Epithelial cell of proximal tubule (primary cell): Measurements from ENCODE around the gene ZFR. TPM values are rescaled to one million over a fixed set of nuclear protein-coding genes. Genes with fewer than 3 reads are reported as not detected.
"Not testable (repeated sequence)": the region's sequence is repeated elsewhere in the genome, so short reads cannot be mapped to it uniquely, and the experiment has no call there.

Experiments used
- DNase-seq: peaks from one replicate; pipeline ENCODE4 v3.0.0-alpha.2; 2011; ENCODE audit warnings: low read depth
- H3K4me3 ChIP-seq: 2 replicates; pipeline ENCODE4 v1.5.1; 2011; ENCODE audit warnings: low read depth, mild to moderate bottlenecking, low read length
- total RNA-seq: library from RNA; depleted of rRNA; stranded (reverse); fragments of >200 nt; gene quantifications from 2 replicates; pipeline ENCODE4 v1.2.3, GENCODE V29; 2015
- TF ChIP-seq, protein P1 (sequence below): conservative IDR thresholded peaks from 2 replicates; pipeline ENCODE4 v1.5.1; 2012; ENCODE audit warnings: low read depth, mild to moderate bottlenecking, low read length

The ZFR gene
- total RNA-seq, 1 donor from 2014 or later, result 38.6 TPM

DNA sequence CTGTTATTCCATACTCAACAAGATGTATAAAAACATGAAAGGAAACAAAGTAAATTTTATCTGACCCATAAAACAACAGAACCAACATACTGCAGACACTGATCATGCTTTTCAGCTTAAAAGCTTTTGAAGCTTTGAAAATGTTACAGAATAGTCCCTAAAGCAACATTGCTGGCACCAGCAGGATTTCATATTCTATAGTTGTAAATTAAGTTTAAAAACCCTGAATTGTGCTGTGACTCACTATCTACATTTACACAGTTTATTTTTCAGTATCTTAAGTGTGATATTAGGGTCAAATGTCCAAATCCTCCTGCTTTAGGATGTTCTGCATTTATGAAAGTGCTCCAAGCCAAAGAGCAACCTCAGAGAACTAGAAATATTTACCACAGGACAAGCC is 59.9 kb downstream of the ZFR start:
- DNase-seq, result no peak
- TF ChIP-seq, protein P1, sequence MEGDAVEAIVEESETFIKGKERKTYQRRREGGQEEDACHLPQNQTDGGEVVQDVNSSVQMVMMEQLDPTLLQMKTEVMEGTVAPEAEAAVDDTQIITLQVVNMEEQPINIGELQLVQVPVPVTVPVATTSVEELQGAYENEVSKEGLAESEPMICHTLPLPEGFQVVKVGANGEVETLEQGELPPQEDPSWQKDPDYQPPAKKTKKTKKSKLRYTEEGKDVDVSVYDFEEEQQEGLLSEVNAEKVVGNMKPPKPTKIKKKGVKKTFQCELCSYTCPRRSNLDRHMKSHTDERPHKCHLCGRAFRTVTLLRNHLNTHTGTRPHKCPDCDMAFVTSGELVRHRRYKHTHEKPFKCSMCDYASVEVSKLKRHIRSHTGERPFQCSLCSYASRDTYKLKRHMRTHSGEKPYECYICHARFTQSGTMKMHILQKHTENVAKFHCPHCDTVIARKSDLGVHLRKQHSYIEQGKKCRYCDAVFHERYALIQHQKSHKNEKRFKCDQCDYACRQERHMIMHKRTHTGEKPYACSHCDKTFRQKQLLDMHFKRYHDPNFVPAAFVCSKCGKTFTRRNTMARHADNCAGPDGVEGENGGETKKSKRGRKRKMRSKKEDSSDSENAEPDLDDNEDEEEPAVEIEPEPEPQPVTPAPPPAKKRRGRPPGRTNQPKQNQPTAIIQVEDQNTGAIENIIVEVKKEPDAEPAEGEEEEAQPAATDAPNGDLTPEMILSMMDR, result no peak
- H3K4me3 ChIP-seq, result no peak overlapping the region

DNA sequence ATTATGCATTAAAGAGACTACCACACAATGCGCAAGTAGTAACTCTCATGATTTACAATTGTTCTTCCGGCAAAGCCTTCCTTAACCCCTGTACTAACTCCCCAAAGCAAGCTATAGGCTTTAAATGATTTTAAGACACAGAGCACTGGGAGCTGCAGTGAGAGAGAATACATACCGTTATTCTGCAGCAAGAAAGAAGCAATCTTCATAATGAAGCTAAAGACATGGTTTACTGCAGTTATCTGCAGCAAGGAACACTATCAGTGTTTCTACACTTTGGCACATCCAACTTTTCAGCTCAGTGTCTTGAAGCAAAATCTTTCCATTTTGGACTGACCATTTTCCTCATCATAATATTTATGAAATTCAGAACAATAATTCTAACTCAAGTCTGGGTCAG is 61.0 kb downstream of the ZFR start:
- no peak for DNase-seq
- no peak overlapping the region for H3K4me3 ChIP-seq
- TF ChIP-seq, protein P1, result no peak

DNA sequence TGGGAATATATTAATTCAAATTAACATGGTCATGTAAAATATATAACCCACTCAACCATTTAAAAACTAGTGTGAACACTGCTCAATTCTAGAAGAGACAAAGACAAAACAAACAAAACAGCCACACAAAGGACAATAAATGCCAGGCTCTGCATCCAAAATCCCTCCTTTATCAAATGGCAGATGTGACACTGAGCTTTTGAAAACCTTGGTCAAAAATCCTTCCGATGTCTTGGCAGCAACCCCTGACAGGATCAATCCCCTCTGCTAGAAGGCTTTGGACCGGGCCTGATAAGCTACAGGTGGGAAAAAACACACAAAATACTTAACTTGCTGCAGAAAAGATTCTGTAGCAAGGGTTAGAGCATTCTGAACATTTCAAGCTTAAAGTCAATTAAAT is 61.5 kb downstream of the ZFR start:
- no peak for DNase-seq
- no peak overlapping the region for H3K4me3 ChIP-seq
- TF ChIP-seq, protein P1, result no peak

DNA sequence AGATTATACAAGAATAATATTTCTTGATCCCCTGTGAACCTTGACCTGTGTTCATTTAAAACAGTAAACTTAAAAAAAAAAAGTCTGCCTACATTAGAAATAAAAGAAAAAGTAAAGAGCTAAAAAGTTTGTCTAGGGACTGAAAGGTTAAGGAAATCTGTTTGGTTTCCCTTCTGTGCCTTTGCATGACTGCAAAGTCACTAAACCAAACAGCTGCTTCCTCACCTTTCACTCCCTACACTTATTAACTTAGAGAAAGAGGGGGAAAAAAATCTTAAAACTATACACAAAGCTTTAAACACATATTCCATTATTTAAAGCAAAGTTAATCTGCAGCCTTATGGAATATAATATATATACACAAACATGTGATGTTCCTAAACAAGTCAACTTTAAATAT is 65.1 kb downstream of the ZFR start:
- no peak overlapping the region for H3K4me3 ChIP-seq
- DNase-seq, result no peak
- TF ChIP-seq, protein P1, result no peak

DNA sequence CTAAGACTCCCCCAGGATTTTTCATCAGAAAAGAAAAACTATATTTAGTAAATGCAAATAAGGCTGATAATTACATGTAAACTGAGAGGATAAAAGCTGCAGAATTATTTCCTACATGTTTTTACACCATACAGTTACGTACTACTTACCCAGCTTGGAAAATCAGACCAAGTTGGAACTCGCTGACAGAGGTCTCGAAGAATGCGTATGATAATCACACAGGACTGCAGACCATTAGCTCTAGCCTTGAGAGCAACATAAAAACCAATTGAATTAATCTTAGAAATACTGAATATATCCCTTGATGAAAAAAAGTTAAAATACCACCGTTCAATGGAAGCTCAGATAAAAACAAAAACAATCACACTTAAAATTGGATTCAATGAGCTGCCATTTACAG is 65.6 kb downstream of the ZFR start:
- no peak for DNase-seq
- TF ChIP-seq, protein P1, result no peak
- no peak overlapping the region for H3K4me3 ChIP-seq

DNA sequence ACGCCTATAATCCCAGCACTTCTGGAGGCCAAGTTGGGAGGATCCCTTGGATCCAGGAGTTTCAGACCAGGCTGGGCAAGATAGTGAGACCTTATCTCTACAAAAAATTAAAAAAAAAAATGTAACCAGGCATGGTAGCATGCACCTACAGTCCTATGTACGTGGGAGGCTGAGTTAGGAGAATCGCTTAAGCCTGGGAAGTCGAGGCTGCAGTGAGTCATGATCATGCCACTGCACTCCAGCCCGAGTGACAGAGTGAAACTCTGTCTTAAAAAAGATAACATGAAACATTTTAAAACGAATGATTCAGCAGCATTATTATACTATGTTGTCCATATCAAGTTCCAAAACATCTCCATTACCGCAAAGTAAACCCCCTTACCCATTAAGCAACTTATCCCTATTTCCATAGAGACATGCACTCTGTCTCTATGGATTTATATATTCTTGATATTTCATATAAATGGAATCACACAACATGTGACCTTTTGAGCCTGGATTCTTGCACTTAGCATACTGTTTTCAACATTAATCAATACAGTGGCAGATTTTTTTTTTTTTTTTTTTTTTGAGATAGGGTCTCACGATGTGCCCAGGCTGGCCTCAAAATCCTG is 74.9 kb downstream of the ZFR start:
- TF ChIP-seq, protein P1, result no peak

DNA sequence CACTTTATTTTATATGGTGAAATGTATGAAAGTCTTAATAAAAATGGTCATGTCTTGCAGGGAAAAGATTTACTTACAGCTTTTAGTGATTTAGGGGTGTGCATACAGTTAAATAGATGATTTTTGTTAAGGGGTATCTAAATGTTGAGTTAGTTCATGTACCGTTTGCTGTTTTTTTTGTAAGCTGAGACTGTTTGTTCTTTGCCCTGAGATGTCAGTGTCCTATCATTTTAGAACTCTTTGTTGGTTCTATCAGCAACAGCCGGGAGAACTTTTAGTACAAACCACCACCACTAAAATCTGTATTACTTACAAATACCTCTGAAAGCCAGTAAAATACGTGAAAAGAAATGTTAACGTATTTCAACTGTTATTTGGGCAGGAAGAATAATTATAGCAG is 75.5 kb downstream of the ZFR start:
- TF ChIP-seq, protein P1, result no peak
- no peak overlapping the region for H3K4me3 ChIP-seq
- no peak for DNase-seq

More for the DNA sequence above, 74.9 kb downstream of the ZFR start:
- no peak for DNase-seq
- H3K4me3 ChIP-seq, result no peak overlapping the region

DNA sequence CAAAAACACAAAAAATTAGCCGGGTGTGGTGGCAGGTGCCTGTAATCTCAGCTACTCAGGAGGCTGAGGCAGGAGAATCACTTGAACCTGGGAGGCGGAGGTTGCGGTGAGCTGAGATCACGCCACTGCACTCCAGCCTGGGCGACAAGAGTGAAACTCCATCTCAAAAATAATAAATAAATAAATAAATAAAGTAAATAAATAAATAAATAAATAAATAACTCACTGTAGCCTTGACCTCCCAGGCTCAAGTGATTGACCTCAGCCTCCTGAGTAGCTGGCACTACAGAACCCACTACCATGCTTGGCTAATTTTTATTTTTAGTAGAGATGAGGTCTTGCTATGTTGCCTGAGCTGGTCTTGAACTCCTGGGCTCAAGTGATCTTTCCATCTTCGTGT is 77.3 kb downstream of the ZFR start:
- not testable (repeated sequence) for H3K4me3 ChIP-seq, DNase-seq
